Fibroblast of lung (primary cell): ENCODE measurements around the gene C1orf52. TPM values are rescaled to one million over a fixed set of nuclear protein-coding genes. Genes with fewer than 3 reads are reported as not detected.

Experiments
- DNase-seq, 2 donors: peaks; one replicate each; pipeline versions ENCODE4 v3.0.0 to v3.0.0-alpha.2; 2010; ENCODE audit warnings: low read depth in 2 of 2
- H2AFZ ChIP-seq: 2 replicates; pipeline ENCODE4 v1.5.1; 2012; ENCODE audit warnings: low read length, control low read depth, inconsistent platforms
- H3K27ac ChIP-seq: 2 replicates; pipeline ENCODE4 v1.5.1; 2011; ENCODE audit warnings: low read length, control low read depth; ENCODE audit not compliant: insufficient read depth
- H3K27me3 ChIP-seq: 2 replicates; pipeline ENCODE4 v1.5.1; 2011; ENCODE audit warnings: mild to moderate bottlenecking, low read length; ENCODE audit not compliant: control insufficient read depth, insufficient read depth
- H3K36me3 ChIP-seq: 2 replicates; pipeline ENCODE4 v1.5.1; 2011; ENCODE audit warnings: low read length; ENCODE audit not compliant: control insufficient read depth, insufficient read depth
- H3K4me1 ChIP-seq: 2 replicates; pipeline ENCODE4 v1.5.1; 2011; ENCODE audit warnings: low read length; ENCODE audit not compliant: control insufficient read depth, insufficient read depth; ENCODE audit errors: extremely low read depth
- H3K4me2 ChIP-seq: 2 replicates; pipeline ENCODE4 v1.5.1; 2011; ENCODE audit warnings: low read length, control low read depth; ENCODE audit not compliant: insufficient read depth; ENCODE audit errors: extremely low read depth
- H3K4me3 ChIP-seq, 4 experiments: fragments of 200-600 bp in 1 of 4; sonication (generic) in 1 of 4; replicated peaks in 1 of 4; 2 replicates each; pipeline ENCODE4 v1.5.1; 2011 to 2016; ENCODE audit warnings: low read length in 4 of 4, low read depth in 3 of 4, mild to moderate bottlenecking in 3 of 4, control low read depth in 2 of 4, inconsistent platforms in 1 of 4, mixed read lengths in 1 of 4; ENCODE audit not compliant: insufficient read depth in 1 of 4; ENCODE audit errors: control extremely low read depth in 1 of 4
- H3K79me2 ChIP-seq: 2 replicates; pipeline ENCODE4 v1.5.1; 2012; ENCODE audit warnings: mild to moderate bottlenecking, low read length, inconsistent platforms; ENCODE audit not compliant: control insufficient read depth, insufficient read depth
- H3K9ac ChIP-seq: 2 replicates; pipeline ENCODE4 v1.5.1; 2011; ENCODE audit warnings: mild to moderate bottlenecking, low read length, control low read depth; ENCODE audit not compliant: insufficient read depth
- H3K9me3 ChIP-seq: 2 replicates; pipeline ENCODE4 v1.5.1; 2012; ENCODE audit warnings: low read depth, low read length; ENCODE audit not compliant: control insufficient read depth, insufficient read depth
- H4K20me1 ChIP-seq: 2 replicates; pipeline ENCODE4 v1.5.1; 2011; ENCODE audit warnings: low read length; ENCODE audit not compliant: control insufficient read depth, insufficient read depth; ENCODE audit errors: extremely low read depth
- EZH2 ChIP-seq: IDR thresholded peaks from 2 replicates; pipeline ENCODE4 v1.5.1; 2012; ENCODE audit warnings: low read length, control low read depth, mild to moderate bottlenecking; ENCODE audit errors: missing control alignments
- polyA plus RNA-seq, 2 donors: library from polyadenylated mRNA; depleted of rRNA in 1 of 2; stranded (reverse) in 1 of 2; unstranded in 1 of 2; fragments of >200 nt; gene quantifications; 2 replicates each; pipeline ENCODE4 v1.2.1, GENCODE V29; 2011 to 2012; ENCODE audit warnings: missing spikeins in 1 of 2
- total RNA-seq: library from RNA; depleted of rRNA; stranded (reverse); fragments of >200 nt; gene quantifications from 2 replicates; pipeline ENCODE4 v1.2.1, GENCODE V29; 2014
- TF ChIP-seq, protein P1 (sequence below), 2 donors: IDR thresholded peaks in 1 of 2; conservative IDR thresholded peaks in 1 of 2; 1 replicate in 1 of 2; 2 replicates in 1 of 2; pipeline ENCODE4 v1.5.1; 2011 to 2012; ENCODE audit warnings: low read length in 2 of 2, control low read depth in 1 of 2, inconsistent platforms in 1 of 2, low read depth in 1 of 2, mild to moderate bottlenecking in 1 of 2

C1orf52 gene
- total and polyA plus RNA-seq, 2 donors (not counting 1 experiment from before 2014, with no cell fraction given): 11.4 to 24.7 TPM

DNA sequence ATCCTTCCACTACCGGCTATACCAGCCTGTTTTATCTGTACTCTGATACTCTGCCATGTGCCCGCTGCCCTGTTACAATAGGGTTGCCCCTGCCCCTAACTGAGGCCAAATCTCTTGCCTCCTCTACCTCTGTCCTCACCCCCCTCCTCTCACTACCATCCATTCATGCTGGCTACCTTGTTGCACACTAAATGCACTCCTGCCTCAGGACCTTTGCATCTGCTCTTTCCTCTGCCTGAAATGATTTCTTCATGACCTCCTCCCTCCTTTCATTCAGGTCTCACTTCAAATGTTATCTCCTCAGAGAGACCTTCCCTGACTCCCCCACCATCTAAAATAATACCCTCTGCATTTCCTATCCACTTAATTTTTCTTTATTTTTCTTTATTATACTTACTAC is 51.0 kb downstream of the C1orf52 start:
- no peak overlapping the region for H3K4me3 ChIP-seq
- H3K36me3 ChIP-seq: no peaks in the 10 kb centered on the region
- H3K9ac ChIP-seq: no peak overlapping the region
- no peaks in the 10 kb centered on the region for H3K27me3 ChIP-seq
- H3K9me3 ChIP-seq: no peaks in the 10 kb centered on the region
- no peaks in the 10 kb centered on the region for H4K20me1 ChIP-seq
- no peaks in the 10 kb centered on the region for H3K79me2 ChIP-seq
- H2AFZ ChIP-seq: no peak overlapping the region
- TF ChIP-seq EZH2: no peak
- TF ChIP-seq, protein P1, sequence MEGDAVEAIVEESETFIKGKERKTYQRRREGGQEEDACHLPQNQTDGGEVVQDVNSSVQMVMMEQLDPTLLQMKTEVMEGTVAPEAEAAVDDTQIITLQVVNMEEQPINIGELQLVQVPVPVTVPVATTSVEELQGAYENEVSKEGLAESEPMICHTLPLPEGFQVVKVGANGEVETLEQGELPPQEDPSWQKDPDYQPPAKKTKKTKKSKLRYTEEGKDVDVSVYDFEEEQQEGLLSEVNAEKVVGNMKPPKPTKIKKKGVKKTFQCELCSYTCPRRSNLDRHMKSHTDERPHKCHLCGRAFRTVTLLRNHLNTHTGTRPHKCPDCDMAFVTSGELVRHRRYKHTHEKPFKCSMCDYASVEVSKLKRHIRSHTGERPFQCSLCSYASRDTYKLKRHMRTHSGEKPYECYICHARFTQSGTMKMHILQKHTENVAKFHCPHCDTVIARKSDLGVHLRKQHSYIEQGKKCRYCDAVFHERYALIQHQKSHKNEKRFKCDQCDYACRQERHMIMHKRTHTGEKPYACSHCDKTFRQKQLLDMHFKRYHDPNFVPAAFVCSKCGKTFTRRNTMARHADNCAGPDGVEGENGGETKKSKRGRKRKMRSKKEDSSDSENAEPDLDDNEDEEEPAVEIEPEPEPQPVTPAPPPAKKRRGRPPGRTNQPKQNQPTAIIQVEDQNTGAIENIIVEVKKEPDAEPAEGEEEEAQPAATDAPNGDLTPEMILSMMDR (conservative IDR thresholded peaks at IDR 0.05 in 1 of 2, IDR thresholded peaks at IDR 0.05 in 1 of 2; ENCODE audit: low read depth in 1 of 2, low read length in 2 of 2): no peak
- H3K4me2 ChIP-seq: no peak overlapping the region
- no peak for DNase-seq
- H3K4me1 ChIP-seq: no peaks in the 10 kb centered on the region
- H3K27ac ChIP-seq: no peak overlapping the region

DNA sequence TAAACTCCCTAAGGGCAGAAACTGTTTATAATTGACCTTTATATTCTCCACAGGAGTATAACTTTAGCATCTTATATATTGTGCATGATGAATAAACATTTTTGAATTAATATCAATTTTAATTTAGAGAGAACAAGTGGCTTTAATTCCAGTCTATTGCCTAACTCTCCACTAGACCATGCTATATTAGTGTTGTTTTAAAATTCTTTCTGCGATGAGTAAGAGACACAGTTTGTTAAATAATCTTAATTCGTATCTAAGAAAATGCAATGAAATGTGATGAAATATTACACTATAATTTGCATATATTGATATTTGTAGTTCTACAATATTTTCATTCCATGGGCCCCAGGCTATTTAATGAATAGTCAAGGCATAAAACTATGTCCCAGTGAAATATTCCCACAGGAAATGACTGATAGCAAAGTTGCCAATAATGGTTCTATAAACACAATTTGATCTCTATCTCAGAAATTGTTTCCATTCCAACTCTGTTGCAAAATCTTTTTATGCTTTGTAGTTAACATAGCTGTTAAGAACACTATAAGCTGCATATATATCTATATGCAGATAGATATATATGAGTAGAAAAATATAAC is 55.8 kb downstream of the C1orf52 start:
- DNase-seq: peak in 1 of 2 donors; percentile 38
- Histone ChIP-seq H3K79me2 (peaks cover 6% of the 10 kb centered on the region), H3K9ac (no peak overlapping the region), H3K9me3 (no peaks in the 10 kb centered on the region), H3K27ac (no peak overlapping the region), H3K36me3 (no peaks in the 10 kb centered on the region), H3K4me1 (no peaks in the 10 kb centered on the region), H4K20me1 (no peaks in the 10 kb centered on the region), H2AFZ (no peak overlapping the region), H3K27me3 (no peaks in the 10 kb centered on the region), H3K4me3 (no peak overlapping the region), H3K4me2 (no peak overlapping the region)
- TF ChIP-seq, protein P1 (conservative IDR thresholded peaks at IDR 0.05 in 1 of 2, IDR thresholded peaks at IDR 0.05 in 1 of 2; ENCODE audit: low read depth in 1 of 2, low read length in 2 of 2): no peak
- no peak for TF ChIP-seq EZH2

DNA sequence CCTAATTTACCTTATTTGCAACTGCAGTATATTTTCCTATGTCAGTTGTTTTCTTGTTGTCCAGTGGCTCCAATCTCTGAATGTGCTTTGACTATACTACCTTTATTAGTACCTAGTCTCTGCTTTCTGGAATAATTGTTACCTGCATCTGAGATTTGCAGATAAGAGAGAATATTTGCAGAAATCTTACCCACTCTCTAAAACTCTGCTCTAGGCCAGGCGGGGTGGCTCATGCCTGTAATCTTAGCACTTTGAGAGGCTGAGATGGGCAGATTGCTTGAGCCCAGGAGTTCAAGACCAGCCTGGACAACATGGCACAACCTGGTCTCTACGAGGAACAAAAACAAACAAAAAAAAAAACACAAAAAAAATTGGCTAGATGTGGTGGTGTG is 56.6 kb downstream of the C1orf52 start:
- no peak overlapping the region for H3K4me3 ChIP-seq
- H3K4me2 ChIP-seq: no peak overlapping the region
- H4K20me1 ChIP-seq: no peaks in the 10 kb centered on the region

More for the DNA sequence above, 56.6 kb downstream of the C1orf52 start:
- Histone ChIP-seq H3K27me3 (no peaks in the 10 kb centered on the region), H3K27ac (no peak overlapping the region), H3K36me3 (no peaks in the 10 kb centered on the region), H3K9ac (no peak overlapping the region), H2AFZ (no peak overlapping the region), H3K4me1 (no peaks in the 10 kb centered on the region), H3K79me2 (peaks cover 6% of the 10 kb centered on the region), H3K9me3 (no peaks in the 10 kb centered on the region)
- DNase-seq: no peak
- TF ChIP-seq, protein P1 (conservative IDR thresholded peaks at IDR 0.05 in 1 of 2, IDR thresholded peaks at IDR 0.05 in 1 of 2; ENCODE audit: low read depth in 1 of 2, low read length in 2 of 2): no peak
- TF ChIP-seq EZH2: no peak
